CD8-positive, alpha-beta memory T cell (primary cell): ENCODE measurements around the gene AKAP13. TPM values are rescaled to one million over a fixed set of nuclear protein-coding genes. Genes with fewer than 3 reads are reported as not detected.
"Not testable (repeated sequence)": the region's sequence is repeated elsewhere in the genome, so short reads cannot be mapped to it uniquely, and the experiment has no call there.

ENCODE experiments used
- CTCF ChIA-PET: fragments of 350-600 bp; sonication (Branson Sonifier 250); formaldehyde crosslinking; loops from one replicate; lab custom pipeline; 2021; ENCODE audit warnings: antibody characterized with exemption; lab: Charles Lee
- POLR2A ChIA-PET: fragments of 350-600 bp; sonication (Branson Sonifier 250); formaldehyde crosslinking; loops from one replicate; lab custom pipeline; 2021; ENCODE audit warnings: antibody characterized with exemption; lab: Charles Lee
- DNase-seq, 5 donors: peaks; one replicate each; pipeline versions ENCODE4 v3.0.0 to v3.0.0-alpha.2; 2020 to 2022; ENCODE audit warnings: mixed read lengths in 1 of 5
- H3K27ac ChIP-seq: one replicate; pipeline ENCODE4 v1.7.0; 2013; ENCODE audit warnings: low read depth, mild to moderate bottlenecking, low read length, moderate library complexity
- H3K27me3 ChIP-seq: 2 replicates; pipeline ENCODE4 v1.7.0; 2013; ENCODE audit warnings: low read length, mild to moderate bottlenecking; ENCODE audit not compliant: insufficient read depth, poor library complexity, severe bottlenecking
- H3K36me3 ChIP-seq: 2 replicates; pipeline ENCODE4 v1.7.0; 2013; ENCODE audit warnings: mild to moderate bottlenecking, low read length, moderate library complexity; ENCODE audit not compliant: insufficient read depth
- H3K4me1 ChIP-seq: 2 replicates; pipeline ENCODE4 v1.7.0; 2013; ENCODE audit warnings: mild to moderate bottlenecking, low read length, moderate library complexity; ENCODE audit not compliant: insufficient read depth
- H3K4me3 ChIP-seq: 2 replicates; pipeline ENCODE4 v1.7.0; 2013; ENCODE audit warnings: mild to moderate bottlenecking, low read length
- H3K9me3 ChIP-seq: 2 replicates; pipeline ENCODE4 v1.7.0; 2013; ENCODE audit warnings: mild to moderate bottlenecking, low read length
- H3K27ac Mint-ChIP-seq, 8 donors: one replicate each; pipeline ENCODE4 v1.8.0; 2020 to 2021; ENCODE audit warnings: mixed read lengths in 8 of 8, mild to moderate bottlenecking in 6 of 8, inconsistent platforms in 3 of 8, moderate library complexity in 3 of 8
- H3K27me3 Mint-ChIP-seq, 2 donors: one replicate each; pipeline ENCODE4 v1.8.0; 2020 to 2021; ENCODE audit warnings: mixed read lengths in 2 of 2, mild to moderate bottlenecking in 1 of 2, moderate library complexity in 1 of 2
- H3K36me3 Mint-ChIP-seq, 3 donors: one replicate each; pipeline ENCODE4 v1.8.0; 2020 to 2021; ENCODE audit warnings: mixed read lengths in 3 of 3, inconsistent platforms in 1 of 3, mild to moderate bottlenecking in 1 of 3
- H3K4me1 Mint-ChIP-seq, 3 donors: one replicate each; pipeline ENCODE4 v1.8.0; 2020 to 2021; ENCODE audit warnings: mixed read lengths in 3 of 3, inconsistent platforms in 1 of 3, mild to moderate bottlenecking in 1 of 3
- H3K4me3 Mint-ChIP-seq, 7 donors: one replicate each; pipeline ENCODE4 v1.8.0; 2020 to 2021; ENCODE audit warnings: mixed read lengths in 7 of 7, mild to moderate bottlenecking in 6 of 7, moderate library complexity in 4 of 7, inconsistent platforms in 2 of 7
- H3K9me3 Mint-ChIP-seq, 5 donors: one replicate each; pipeline ENCODE4 v1.8.0; 2020 to 2022; ENCODE audit warnings: mixed read lengths in 5 of 5, mild to moderate bottlenecking in 3 of 5, moderate library complexity in 2 of 5, inconsistent platforms in 1 of 5
- polyA plus RNA-seq: library from polyadenylated mRNA; unstranded; fragments of 300-500 nt; fragmentation: Illumina TruSeq; gene quantifications from one replicate; pipeline ENCODE4 v1.2.3, GENCODE V29; 2021
- total RNA-seq, 2 experiments: library from RNA; stranded (reverse); gene quantifications; one replicate each; pipeline ENCODE4 v1.2.3, GENCODE V29; 2021

The AKAP13 gene
- total and polyA plus RNA-seq, 3 experiments from 2014 or later, result 109 to 234 (median 113) TPM

DNA sequence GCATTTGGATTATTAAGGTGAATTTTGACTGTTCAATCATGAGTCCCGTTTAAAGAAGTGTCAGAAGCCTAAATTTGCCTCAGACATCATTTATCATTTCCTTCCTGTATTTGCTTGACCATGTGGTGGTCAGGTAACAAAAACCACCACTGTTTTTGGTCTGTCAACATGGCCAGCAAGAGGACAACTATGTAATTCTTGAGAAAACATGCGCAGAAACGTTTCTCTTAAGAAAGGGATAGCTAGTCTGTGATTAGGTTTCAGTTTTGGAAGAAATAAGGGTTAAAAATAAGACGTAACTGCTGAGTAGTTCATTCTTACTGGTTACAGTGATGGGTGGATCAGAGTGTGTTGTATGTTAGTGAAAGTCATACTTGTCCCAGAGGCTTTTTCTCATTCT, 204.5 kb downstream of the AKAP13 start:
- no peak for DNase-seq
- H3K27ac ChIP-seq, result no peak overlapping the region
- no peaks in the 10 kb centered on the region for H3K27me3 ChIP-seq
- H3K4me3 ChIP-seq, result no peak overlapping the region
- no peaks in the 10 kb centered on the region for H3K9me3 Mint-ChIP-seq
- peaks cover 57% of the 10 kb centered on the region for H3K4me1 ChIP-seq
- peak overlapping the region; percentile 9 to 89 (median 51) for H3K4me3 Mint-ChIP-seq
- H3K36me3 ChIP-seq, result peaks cover 6% of the 10 kb centered on the region
- H3K36me3 Mint-ChIP-seq, result peaks cover 4 to 76% (median 18%) of the 10 kb centered on the region in 3 donors
- H3K27ac Mint-ChIP-seq, result peak overlapping the region in 7 of 8 donors; percentile 40 to 100 (median 75)
- H3K4me1 Mint-ChIP-seq, result peaks cover 73 to 94% (median 76%) of the 10 kb centered on the region in 3 donors
- no peaks in the 10 kb centered on the region for H3K9me3 ChIP-seq
- H3K27me3 Mint-ChIP-seq, result no peaks in the 10 kb centered on the region
- CTCF ChIA-PET, result interaction anchor here (0.6 to 1.2 kb wide), 2 partner anchors 29 to 85 kb away, joined by 3 read pairs; no protein-coding TSS in a partner anchor
- POLR2A ChIA-PET, result no interaction called here

DNA sequence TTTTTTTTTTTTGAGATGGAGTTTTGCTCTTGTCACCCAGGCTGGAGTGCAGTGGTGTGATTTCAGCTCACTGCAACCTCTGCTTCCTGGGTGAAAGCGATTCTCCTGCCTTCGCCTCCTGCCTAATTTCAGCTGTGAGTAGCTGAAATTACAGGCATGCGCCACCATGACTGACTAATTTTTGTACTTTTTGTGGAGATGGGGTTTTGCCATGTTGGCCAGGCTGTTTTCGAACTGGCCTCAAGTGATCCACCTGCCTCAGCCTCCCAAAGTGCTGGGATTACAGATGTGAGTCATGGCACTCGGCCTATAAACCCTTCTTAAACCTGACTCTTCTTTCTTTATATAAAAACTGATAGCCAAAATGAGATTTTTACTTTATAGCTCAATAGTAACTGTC, 205.8 kb downstream of the AKAP13 start:
- H3K4me3 ChIP-seq, H3K9me3 Mint-ChIP-seq, H3K27me3 ChIP-seq, POLR2A ChIA-PET, H3K36me3 ChIP-seq, DNase-seq, H3K27me3 Mint-ChIP-seq, H3K27ac ChIP-seq, H3K9me3 ChIP-seq: not testable (repeated sequence)
- peaks cover 4 to 73% (median 14%) of the 10 kb centered on the region in 3 donors for H3K36me3 Mint-ChIP-seq
- CTCF ChIA-PET, result interaction anchor here (1.2 kb wide), 1 partner anchor 86 kb away, joined by 3 read pairs; no protein-coding TSS in a partner anchor
- peaks cover 44% of the 10 kb centered on the region for H3K4me1 ChIP-seq
- H3K27ac Mint-ChIP-seq, result peak overlapping the region in 4 of 8 donors; percentile 32 to 97 (median 64)
- peak overlapping the region in 5 of 7 donors; percentile 9 to 52 (median 40) for H3K4me3 Mint-ChIP-seq
- peaks cover 63 to 92% (median 64%) of the 10 kb centered on the region in 3 donors for H3K4me1 Mint-ChIP-seq

DNA sequence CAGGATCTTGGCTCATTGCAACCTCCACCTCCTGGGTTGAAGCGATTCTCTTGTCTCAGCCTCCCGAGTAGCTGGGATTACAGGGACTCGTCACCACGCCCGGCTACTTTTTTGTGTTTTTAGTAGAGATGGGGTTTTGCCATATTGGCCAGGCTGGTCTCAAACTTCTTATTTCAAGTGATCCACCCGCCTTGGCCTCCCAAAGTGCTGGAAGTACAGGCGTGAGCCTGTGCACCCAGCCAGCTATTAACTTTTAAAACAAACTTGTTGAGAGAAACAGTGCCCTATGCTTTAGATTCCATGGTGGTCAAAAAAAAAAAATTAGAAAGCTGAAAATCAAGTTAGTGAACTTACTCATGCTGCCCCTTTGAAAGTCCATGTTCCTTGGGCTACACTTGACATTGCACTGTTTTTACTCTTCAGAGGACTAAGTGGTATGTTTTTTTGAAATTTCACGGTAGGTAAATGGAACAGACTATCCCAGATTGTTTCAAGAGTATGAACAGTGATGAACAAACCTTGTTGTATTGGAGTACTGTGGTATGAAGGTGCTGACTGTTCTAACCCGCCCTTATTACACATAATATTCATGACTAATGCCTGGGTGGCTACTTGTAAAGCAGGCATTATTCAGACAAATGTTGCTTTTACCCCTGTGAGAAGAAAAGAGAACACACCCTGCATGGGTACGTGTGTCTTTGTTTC, 207.5 kb downstream of the AKAP13 start:
- Histone ChIP-seq H3K27me3 (no peaks in the 10 kb centered on the region), H3K9me3 (no peaks in the 10 kb centered on the region), H3K4me1 (peaks cover 29% of the 10 kb centered on the region), H3K36me3 (peaks cover 6% of the 10 kb centered on the region), H3K4me3 (no peak overlapping the region), H3K27ac (no peak overlapping the region)
- H3K36me3 Mint-ChIP-seq, result peaks cover 4 to 85% (median 13%) of the 10 kb centered on the region in 3 donors
- POLR2A ChIA-PET, result no interaction called here
- peaks cover 46 to 92% (median 62%) of the 10 kb centered on the region in 3 donors for H3K4me1 Mint-ChIP-seq
- H3K4me3 Mint-ChIP-seq, result peak overlapping the region in 1 of 7 donors; percentile 8
- no peaks in the 10 kb centered on the region for H3K9me3 Mint-ChIP-seq
- H3K27me3 Mint-ChIP-seq, result no peaks in the 10 kb centered on the region
- CTCF ChIA-PET, result no interaction called here
- H3K27ac Mint-ChIP-seq, result peak overlapping the region in 1 of 8 donors; percentile 10
- DNase-seq, result no peak

DNA sequence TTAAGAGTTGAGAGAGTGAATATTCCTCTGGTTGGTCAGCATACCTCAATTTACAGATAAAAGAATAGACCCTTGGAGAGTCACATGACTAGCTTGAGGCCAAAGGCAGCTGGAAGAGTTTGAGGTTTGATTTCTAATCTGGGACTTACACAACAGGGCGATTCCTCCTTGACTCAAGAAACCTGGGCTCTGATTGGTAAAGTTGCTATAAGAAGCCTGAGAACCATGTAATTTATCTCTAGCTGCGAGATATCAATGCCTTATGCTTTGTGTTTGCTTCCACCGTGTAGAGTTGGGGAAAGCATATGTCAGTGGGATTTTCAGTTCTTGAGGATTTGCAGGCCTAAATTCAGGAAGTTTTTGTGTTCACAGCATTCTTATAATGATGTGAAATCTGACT, 208.3 kb downstream of the AKAP13 start:
- Histone ChIP-seq H3K27me3 (no peaks in the 10 kb centered on the region), H3K27ac (no peak overlapping the region), H3K4me3 (no peak overlapping the region), H3K4me1 (peaks cover 21% of the 10 kb centered on the region), H3K9me3 (no peaks in the 10 kb centered on the region), H3K36me3 (peaks cover 6% of the 10 kb centered on the region)
- CTCF ChIA-PET, result no interaction called here
- POLR2A ChIA-PET, result no interaction called here
- H3K27me3 Mint-ChIP-seq, result no peaks in the 10 kb centered on the region
- H3K36me3 Mint-ChIP-seq, result peaks cover 4 to 83% (median 13%) of the 10 kb centered on the region in 3 donors
- DNase-seq, result no peak
- H3K27ac Mint-ChIP-seq, result no peak overlapping the region
- peaks cover 39 to 86% (median 57%) of the 10 kb centered on the region in 3 donors for H3K4me1 Mint-ChIP-seq
- no peaks in the 10 kb centered on the region for H3K9me3 Mint-ChIP-seq
- H3K4me3 Mint-ChIP-seq, result peak overlapping the region in 1 of 7 donors; percentile 32

DNA sequence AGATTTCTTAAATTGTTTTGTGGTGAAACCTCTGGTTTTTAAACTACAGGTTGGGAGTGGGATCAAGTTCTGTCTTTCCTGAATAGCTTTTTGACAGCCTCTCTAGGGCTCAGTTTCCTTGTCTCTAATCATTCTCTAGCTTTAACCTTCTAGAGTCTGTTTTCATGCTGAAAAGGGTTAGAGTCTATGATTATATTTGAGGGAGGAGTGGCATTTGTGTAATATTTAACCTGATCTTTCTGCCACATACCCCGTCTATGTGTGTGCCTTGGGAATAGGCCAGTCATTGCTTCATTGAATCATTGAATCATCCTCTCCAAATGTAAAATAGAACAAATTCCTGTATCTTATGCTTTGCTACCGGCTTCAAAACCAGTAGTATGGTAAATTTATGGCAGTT, 209.4 kb downstream of the AKAP13 start:
- Mint-ChIP-seq H3K4me3 (no peak overlapping the region), H3K36me3 (peaks cover 4 to 80% (median 13%) of the 10 kb centered on the region in 3 donors), H3K27me3 (no peaks in the 10 kb centered on the region), H3K27ac (no peak overlapping the region), H3K9me3 (no peaks in the 10 kb centered on the region), H3K4me1 (peaks cover 33 to 85% (median 57%) of the 10 kb centered on the region in 3 donors)
- Histone ChIP-seq H3K4me3 (no peak overlapping the region), H3K36me3 (peaks cover 6% of the 10 kb centered on the region), H3K27me3 (no peaks in the 10 kb centered on the region), H3K27ac (no peak overlapping the region), H3K4me1 (peaks cover 9% of the 10 kb centered on the region), H3K9me3 (no peaks in the 10 kb centered on the region)
- CTCF ChIA-PET, result interaction anchor here (1.5 kb wide), 1 partner anchor 61 kb away, joined by 3 read pairs; no protein-coding TSS in a partner anchor
- POLR2A ChIA-PET, result interaction anchor here (0.7 kb wide), 1 partner anchor 122 kb away, joined by 3 read pairs; no protein-coding TSS in a partner anchor
- DNase-seq, result no peak

DNA sequence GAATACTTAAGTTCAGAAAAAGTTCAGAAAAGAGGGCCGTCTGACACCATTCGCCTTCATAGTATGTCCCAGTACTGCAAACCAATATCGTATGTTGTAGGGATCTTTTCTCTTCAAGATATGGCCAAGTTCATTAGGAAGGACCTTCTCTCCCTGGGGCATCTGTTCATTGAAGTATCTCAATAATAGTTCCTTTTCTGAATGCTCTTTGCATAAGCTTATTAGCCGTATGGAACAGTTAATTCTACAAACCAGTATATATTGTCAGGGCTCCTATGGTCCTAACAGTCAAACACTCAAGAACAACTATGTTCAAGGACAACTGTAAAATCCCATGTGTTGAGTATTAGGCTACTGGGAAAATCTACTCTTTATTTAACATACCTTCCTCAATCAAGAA, 211.2 kb downstream of the AKAP13 start:
- POLR2A ChIA-PET, result interaction anchor here (0.5 to 1.2 kb wide), 2 partner anchors 11 to 14 kb away, joined by 3 to 5 read pairs; no protein-coding TSS in a partner anchor
- H3K4me1 Mint-ChIP-seq, result peaks cover 31 to 83% (median 57%) of the 10 kb centered on the region in 3 donors

DNA sequence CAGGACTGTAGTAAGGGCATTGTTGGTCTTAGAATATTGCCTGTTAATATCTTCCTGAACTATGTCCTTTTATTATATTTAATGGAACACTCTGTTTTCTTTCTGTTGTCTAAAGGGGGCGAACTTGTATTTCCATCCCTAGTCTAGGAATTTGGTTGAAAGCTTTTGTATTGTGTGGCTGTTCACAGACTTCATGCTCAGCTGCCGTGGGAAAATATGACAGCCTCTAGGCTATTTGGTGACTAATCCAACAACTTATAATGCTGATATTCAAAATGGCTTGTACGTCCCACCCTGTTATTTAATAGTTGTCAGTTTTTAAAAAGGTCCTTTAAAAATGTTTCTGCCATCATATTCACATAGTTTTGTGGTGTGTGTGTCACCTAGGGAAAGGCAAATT, 211.7 kb downstream of the AKAP13 start:
- peaks cover 32 to 84% (median 59%) of the 10 kb centered on the region in 3 donors for H3K4me1 Mint-ChIP-seq
- POLR2A ChIA-PET, result no interaction called here

More for the DNA sequence above, 211.2 kb downstream of the AKAP13 start:
- Histone ChIP-seq H3K4me3 (no peak overlapping the region), H3K4me1 (peaks cover 9% of the 10 kb centered on the region), H3K27ac (no peak overlapping the region), H3K9me3 (no peaks in the 10 kb centered on the region), H3K36me3 (peaks cover 6% of the 10 kb centered on the region), H3K27me3 (no peaks in the 10 kb centered on the region)
- Mint-ChIP-seq H3K4me3 (no peak overlapping the region), H3K36me3 (peaks cover 4 to 71% (median 17%) of the 10 kb centered on the region in 3 donors), H3K9me3 (no peaks in the 10 kb centered on the region), H3K27ac (peak overlapping the region in 3 of 8 donors; percentile 48 to 70 (median 60)), H3K27me3 (no peaks in the 10 kb centered on the region)
- DNase-seq, result no peak
- CTCF ChIA-PET, result interaction anchor here (1.0 to 1.5 kb wide), 3 partner anchors 9 to 63 kb away, joined by 3 to 5 read pairs (median 3); no protein-coding TSS in a partner anchor

More for the DNA sequence above, 211.7 kb downstream of the AKAP13 start:
- Mint-ChIP-seq H3K36me3 (peaks cover 4 to 69% (median 16%) of the 10 kb centered on the region in 3 donors), H3K4me3 (no peak overlapping the region), H3K27ac (peak overlapping the region in 1 of 8 donors; percentile 20), H3K9me3 (no peaks in the 10 kb centered on the region), H3K27me3 (no peaks in the 10 kb centered on the region)
- peaks cover 6% of the 10 kb centered on the region for H3K36me3 ChIP-seq
- DNase-seq, result no peak
- CTCF ChIA-PET, result interaction anchor here (1.0 to 1.2 kb wide), 2 partner anchors 9 to 16 kb away, joined by 3 to 5 read pairs; no protein-coding TSS in a partner anchor
- no peak overlapping the region for H3K4me3 ChIP-seq
- H3K27ac ChIP-seq, result no peak overlapping the region
- H3K27me3 ChIP-seq, result no peaks in the 10 kb centered on the region
- H3K4me1 ChIP-seq, result peaks cover 14% of the 10 kb centered on the region
- H3K9me3 ChIP-seq, result no peaks in the 10 kb centered on the region
